WTC11 (cell line): ENCODE results near the gene PLD2.

Experiments
- CTCF ChIP-seq: fragments of 200-600 bp; IDR thresholded peaks from 2 replicates; pipeline ENCODE4 v1.8.0; 2022; ENCODE audit warnings: antibody characterized with exemption
- JUN ChIP-seq: sonication (generic); formaldehyde crosslinking; IDR thresholded peaks from 2 replicates; pipeline ENCODE4 v1.8.0; 2023; ENCODE audit warnings: mild to moderate bottlenecking, missing genetic modification reagents
- NR2C2 ChIP-seq: sonication (generic); formaldehyde crosslinking; IDR thresholded peaks from 2 replicates; pipeline ENCODE4 v1.8.0; 2022; ENCODE audit warnings: mild to moderate bottlenecking, missing genetic modification reagents
- PRDM15 ChIP-seq: sonication (generic); formaldehyde crosslinking; IDR thresholded peaks from 2 replicates; pipeline ENCODE4 v1.8.0; 2022; ENCODE audit warnings: missing genetic modification reagents
- RORB ChIP-seq: fragments of 250-450 bp; sonication (Bioruptor Pico); IDR thresholded peaks from 2 replicates; pipeline ENCODE4 v1.9.0; 2021; ENCODE audit warnings: mild to moderate bottlenecking
- TF ChIP-seq, protein P1 (sequence below): sonication (generic); formaldehyde crosslinking; IDR thresholded peaks from 2 replicates; pipeline ENCODE4 v1.8.0; 2023; ENCODE audit warnings: missing genetic modification reagents
- TF ChIP-seq, protein P2 (sequence below): sonication (generic); formaldehyde crosslinking; IDR thresholded peaks from 2 replicates; pipeline ENCODE4 v1.8.0; 2022; ENCODE audit warnings: mild to moderate bottlenecking, missing genetic modification reagents
- TF ChIP-seq, protein P3 (sequence below): sonication (generic); formaldehyde crosslinking; IDR thresholded peaks from 2 replicates; pipeline ENCODE4 v1.8.0; 2022; ENCODE audit warnings: mild to moderate bottlenecking, missing genetic modification reagents

- TF ChIP-seq CTCF (no peak), JUN (CRISPR knock-in tag) (no peak), PRDM15 (CRISPR knock-in tag) (no peak), NR2C2 (CRISPR knock-in tag) (no peak), RORB (CRISPR knock-in tag) (no peak)
- TF ChIP-seq, protein P1, sequence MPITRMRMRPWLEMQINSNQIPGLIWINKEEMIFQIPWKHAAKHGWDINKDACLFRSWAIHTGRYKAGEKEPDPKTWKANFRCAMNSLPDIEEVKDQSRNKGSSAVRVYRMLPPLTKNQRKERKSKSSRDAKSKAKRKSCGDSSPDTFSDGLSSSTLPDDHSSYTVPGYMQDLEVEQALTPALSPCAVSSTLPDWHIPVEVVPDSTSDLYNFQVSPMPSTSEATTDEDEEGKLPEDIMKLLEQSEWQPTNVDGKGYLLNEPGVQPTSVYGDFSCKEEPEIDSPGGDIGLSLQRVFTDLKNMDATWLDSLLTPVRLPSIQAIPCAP = no peak
- TF ChIP-seq, protein P2, sequence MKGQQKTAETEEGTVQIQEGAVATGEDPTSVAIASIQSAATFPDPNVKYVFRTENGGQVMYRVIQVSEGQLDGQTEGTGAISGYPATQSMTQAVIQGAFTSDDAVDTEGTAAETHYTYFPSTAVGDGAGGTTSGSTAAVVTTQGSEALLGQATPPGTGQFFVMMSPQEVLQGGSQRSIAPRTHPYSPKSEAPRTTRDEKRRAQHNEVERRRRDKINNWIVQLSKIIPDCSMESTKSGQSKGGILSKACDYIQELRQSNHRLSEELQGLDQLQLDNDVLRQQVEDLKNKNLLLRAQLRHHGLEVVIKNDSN (CRISPR knock-in tag) = no peak
- TF ChIP-seq, protein P3, sequence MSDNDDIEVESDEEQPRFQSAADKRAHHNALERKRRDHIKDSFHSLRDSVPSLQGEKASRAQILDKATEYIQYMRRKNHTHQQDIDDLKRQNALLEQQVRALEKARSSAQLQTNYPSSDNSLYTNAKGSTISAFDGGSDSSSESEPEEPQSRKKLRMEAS (CRISPR knock-in tag) = no peak
These were observed 49.5 kb downstream of the PLD2 start for GRCh38 chr17:4856271-4856936.
